ENCODE measurements around the gene CTTNBP2. TPM values are rescaled to one million over a fixed set of nuclear protein-coding genes. Genes with fewer than 3 reads are reported as not detected.

CTTNBP2 gene
- polyA plus RNA-seq, 3 donors from 2014 or later: not detected

GRCh38 chr7:117759950-117760640 is 113.1 kb downstream of the CTTNBP2 start:
- Mint-ChIP-seq H3K9me3 (peaks cover 0 to 4% (median 2%) of the 10 kb centered on the region in 6 donors), H3K4me1 (no peaks in the 10 kb centered on the region), H3K27ac (no peak overlapping the region), H3K36me3 (no peaks in the 10 kb centered on the region), H3K27me3 (ENCODE audit: low read depth in 3 of 3) (peaks cover 0 to 5% (median 4%) of the 10 kb centered on the region in 3 donors), H3K4me3 (no peak overlapping the region)
- no peak for DNase-seq

GRCh38 chr7:117757440-117757839 is 115.8 kb downstream of the CTTNBP2 start:
- no peaks in the 10 kb centered on the region for H3K36me3 Mint-ChIP-seq
- no peaks in the 10 kb centered on the region for H3K4me1 Mint-ChIP-seq
- H3K4me3 Mint-ChIP-seq: no peak overlapping the region
- no peak for DNase-seq
- peaks cover 0 to 4% (median 0%) of the 10 kb centered on the region in 6 donors for H3K9me3 Mint-ChIP-seq
- H3K27me3 Mint-ChIP-seq (ENCODE audit: low read depth in 3 of 3): peaks cover 0 to 3% (median 2%) of the 10 kb centered on the region in 3 donors
- H3K27ac Mint-ChIP-seq: no peak overlapping the region

GRCh38 chr7:117756586-117757085 is 116.6 kb downstream of the CTTNBP2 start:
- Mint-ChIP-seq H3K4me1 (no peaks in the 10 kb centered on the region), H3K4me3 (no peak overlapping the region), H3K27me3 (ENCODE audit: low read depth in 3 of 3) (no peaks in the 10 kb centered on the region), H3K27ac (no peak overlapping the region), H3K9me3 (peaks cover 0 to 4% (median 0%) of the 10 kb centered on the region in 6 donors), H3K36me3 (no peaks in the 10 kb centered on the region)
- no peak for DNase-seq

GRCh38 chr7:117755136-117755535 is 118.1 kb downstream of the CTTNBP2 start:
- Mint-ChIP-seq H3K27me3 (ENCODE audit: low read depth in 3 of 3) (no peaks in the 10 kb centered on the region), H3K27ac (no peak overlapping the region), H3K4me3 (no peak overlapping the region), H3K9me3 (peaks cover 0 to 4% (median 0%) of the 10 kb centered on the region in 6 donors), H3K4me1 (no peaks in the 10 kb centered on the region), H3K36me3 (no peaks in the 10 kb centered on the region)
- DNase-seq: no peak

GRCh38 chr7:117751775-117752174 is 121.5 kb downstream of the CTTNBP2 start:
- Mint-ChIP-seq H3K4me3 (no peak overlapping the region), H3K27me3 (ENCODE audit: low read depth in 3 of 3) (no peaks in the 10 kb centered on the region), H3K9me3 (peaks cover 0 to 3% (median 0%) of the 10 kb centered on the region in 6 donors), H3K4me1 (no peaks in the 10 kb centered on the region), H3K36me3 (no peaks in the 10 kb centered on the region), H3K27ac (no peak overlapping the region)
- DNase-seq: no peak

GRCh38 chr7:117750612-117751563 is 122.4 kb downstream of the CTTNBP2 start:
- H3K27ac Mint-ChIP-seq: no peak overlapping the region
- no peaks in the 10 kb centered on the region for H3K27me3 Mint-ChIP-seq (ENCODE audit: low read depth in 3 of 3)
- DNase-seq: no peak
- H3K4me3 Mint-ChIP-seq: no peak overlapping the region
- no peaks in the 10 kb centered on the region for H3K36me3 Mint-ChIP-seq
- peaks cover 0 to 5% (median 0%) of the 10 kb centered on the region in 6 donors for H3K9me3 Mint-ChIP-seq
- no peaks in the 10 kb centered on the region for H3K4me1 Mint-ChIP-seq

GRCh38 chr7:117741962-117742361 is 131.3 kb downstream of the CTTNBP2 start:
- Mint-ChIP-seq H3K4me3 (no peak overlapping the region), H3K9me3 (peaks cover 0 to 4% (median 2%) of the 10 kb centered on the region in 6 donors), H3K4me1 (no peaks in the 10 kb centered on the region)

GRCh38 chr7:117739085-117739484 is 134.2 kb downstream of the CTTNBP2 start:
- H3K27me3 Mint-ChIP-seq (ENCODE audit: low read depth in 3 of 3): peaks cover 0 to 7% (median 0%) of the 10 kb centered on the region in 3 donors
- no peak overlapping the region for H3K4me3 Mint-ChIP-seq
- H3K27ac Mint-ChIP-seq: no peak overlapping the region
- no peaks in the 10 kb centered on the region for H3K4me1 Mint-ChIP-seq
- no peaks in the 10 kb centered on the region for H3K36me3 Mint-ChIP-seq
- DNase-seq: no peak
- H3K9me3 Mint-ChIP-seq: peaks cover 0 to 4% (median 0%) of the 10 kb centered on the region in 6 donors

More at GRCh38 chr7:117741962-117742361, 131.3 kb downstream of the CTTNBP2 start:
- Mint-ChIP-seq H3K36me3 (no peaks in the 10 kb centered on the region), H3K27me3 (ENCODE audit: low read depth in 3 of 3) (peaks cover 0 to 4% (median 2%) of the 10 kb centered on the region in 3 donors), H3K27ac (no peak overlapping the region)
- no peak for DNase-seq

GRCh38 chr7:117737926-117738325 is 135.3 kb downstream of the CTTNBP2 start:
- Mint-ChIP-seq H3K4me3 (no peak overlapping the region), H3K27me3 (ENCODE audit: low read depth in 3 of 3) (peaks cover 0 to 7% (median 0%) of the 10 kb centered on the region in 3 donors), H3K9me3 (peaks cover 0 to 4% (median 0%) of the 10 kb centered on the region in 6 donors), H3K4me1 (no peaks in the 10 kb centered on the region), H3K27ac (no peak overlapping the region), H3K36me3 (no peaks in the 10 kb centered on the region)
- DNase-seq: no peak

- peaks cover 2 to 5% (median 3%) of the 10 kb centered on the region in 3 donors for H3K27me3 Mint-ChIP-seq (ENCODE audit: low read depth in 3 of 3)
- no peak for DNase-seq
- peaks cover 0 to 10% (median 2%) of the 10 kb centered on the region in 6 donors for H3K9me3 Mint-ChIP-seq
- H3K4me3 Mint-ChIP-seq: no peak overlapping the region
- H3K27ac Mint-ChIP-seq: no peak overlapping the region
- H3K36me3 Mint-ChIP-seq: no peaks in the 10 kb centered on the region
- H3K4me1 Mint-ChIP-seq: no peaks in the 10 kb centered on the region
Observed at GRCh38 chr7:117731455-117731854, 141.8 kb downstream of the CTTNBP2 start.

- Mint-ChIP-seq H3K4me1 (no peaks in the 10 kb centered on the region), H3K27ac (no peak overlapping the region), H3K36me3 (no peaks in the 10 kb centered on the region), H3K9me3 (peaks cover 0 to 10% (median 2%) of the 10 kb centered on the region in 6 donors), H3K4me3 (no peak overlapping the region), H3K27me3 (ENCODE audit: low read depth in 3 of 3) (peaks cover 0 to 5% (median 2%) of the 10 kb centered on the region in 3 donors)
- DNase-seq: no peak
Observed at GRCh38 chr7:117730390-117730789, 142.9 kb downstream of the CTTNBP2 start.

GRCh38 chr7:117728890-117729624 is 144.2 kb downstream of the CTTNBP2 start:
- Mint-ChIP-seq H3K4me3 (no peak overlapping the region), H3K27me3 (ENCODE audit: low read depth in 3 of 3) (peaks cover 0 to 5% (median 2%) of the 10 kb centered on the region in 3 donors), H3K9me3 (peaks cover 0 to 10% (median 2%) of the 10 kb centered on the region in 6 donors), H3K27ac (no peak overlapping the region), H3K36me3 (no peaks in the 10 kb centered on the region), H3K4me1 (no peaks in the 10 kb centered on the region)
- DNase-seq: no peak

- no peak for DNase-seq
- peaks cover 0 to 4% (median 0%) of the 10 kb centered on the region in 6 donors for H3K9me3 Mint-ChIP-seq
- no peaks in the 10 kb centered on the region for H3K4me1 Mint-ChIP-seq
- no peaks in the 10 kb centered on the region for H3K36me3 Mint-ChIP-seq
- H3K27me3 Mint-ChIP-seq (ENCODE audit: low read depth in 3 of 3): no peaks in the 10 kb centered on the region
- no peak overlapping the region for H3K4me3 Mint-ChIP-seq
- H3K27ac Mint-ChIP-seq: no peak overlapping the region
Observed at GRCh38 chr7:117724898-117725297, 148.3 kb downstream of the CTTNBP2 start.
